Spleen (tissue), 7 donors: ENCODE data around the gene SDK1.

Experiments used
- CTCF ChIP-seq, 11 experiments: fragments of 200-600 bp in 7 of 11; fragments of 450-650 bp in 4 of 11; sonication (generic) in 4 of 11; IDR thresholded peaks in 8 of 11; conservative IDR thresholded peaks in 3 of 11; 1 replicate in 7 of 11; 2 replicates in 4 of 11; pipeline versions ENCODE4 v1.4.0 to v1.8.0; 2016 to 2021; ENCODE audit warnings: antibody characterized with exemption in 11 of 11, inconsistent platforms in 4 of 11, mild to moderate bottlenecking in 1 of 11
- POLR2A ChIP-seq, 3 donors: fragments of 450-650 bp; IDR thresholded peaks; one replicate each; pipeline ENCODE4 v1.5.1; 2017; ENCODE audit warnings: antibody characterized with exemption in 3 of 3, mild to moderate bottlenecking in 1 of 3
- POLR2AphosphoS5 ChIP-seq, 3 donors: sonication (generic); formaldehyde crosslinking; IDR thresholded peaks; one replicate each; pipeline ENCODE4 v1.5.1; 2017; ENCODE audit warnings: antibody characterized with exemption in 3 of 3
- donor health status: DM: no; HTN: no; CAD: no; lungs with moderate emphysema.
- donor health status: DM: no; HTN: no; CAD: no.
- donor health status: DM: no; HTN: no; CAD: no.

DNA sequence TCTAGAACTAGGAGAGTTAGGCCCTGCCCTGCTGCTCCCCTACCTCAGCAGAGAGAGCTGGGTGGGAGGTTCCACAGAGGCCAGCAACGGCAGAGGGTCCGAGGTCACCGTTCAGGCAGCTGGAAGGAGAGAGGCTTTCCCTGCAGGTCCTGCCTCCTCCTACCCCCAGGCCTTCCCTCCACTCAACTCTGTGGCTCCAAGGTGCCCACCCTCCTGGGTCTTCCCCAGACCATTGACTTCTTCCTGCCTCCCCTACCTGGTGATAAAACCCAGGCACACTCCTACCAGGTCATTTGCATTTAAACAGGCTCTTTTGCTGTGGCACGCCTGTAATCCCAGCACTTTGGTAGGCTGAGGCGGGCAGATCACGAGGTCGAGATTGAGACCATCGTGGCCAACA, 865.8 kb downstream of the SDK1 start:
- TF ChIP-seq CTCF (IDR thresholded peaks at IDR 0.05 in 8 of 11, conservative IDR thresholded peaks at IDR 0.05 in 3 of 11) (no peak), POLR2AphosphoS5 (IDR thresholded peaks at IDR 0.05) (no peak), POLR2A (IDR thresholded peaks at IDR 0.05) (no peak)
